PC-9 (cell line): Measurements from ENCODE around the gene CAMSAP3.

Experiments used
- EZH2 ChIP-seq: fragments of 200-600 bp; sonication (generic); IDR thresholded peaks from 2 replicates; pipeline ENCODE4 v1.8.0; 2017; ENCODE audit warnings: antibody characterized with exemption, low read depth
- TF ChIP-seq, protein P1 (sequence below): fragments of 200-600 bp; sonication (generic); conservative IDR thresholded peaks from 2 replicates; pipeline ENCODE4 v1.6.1; 2017; ENCODE audit warnings: mixed run types, antibody characterized with exemption, mild to moderate bottlenecking, moderate library complexity

DNA sequence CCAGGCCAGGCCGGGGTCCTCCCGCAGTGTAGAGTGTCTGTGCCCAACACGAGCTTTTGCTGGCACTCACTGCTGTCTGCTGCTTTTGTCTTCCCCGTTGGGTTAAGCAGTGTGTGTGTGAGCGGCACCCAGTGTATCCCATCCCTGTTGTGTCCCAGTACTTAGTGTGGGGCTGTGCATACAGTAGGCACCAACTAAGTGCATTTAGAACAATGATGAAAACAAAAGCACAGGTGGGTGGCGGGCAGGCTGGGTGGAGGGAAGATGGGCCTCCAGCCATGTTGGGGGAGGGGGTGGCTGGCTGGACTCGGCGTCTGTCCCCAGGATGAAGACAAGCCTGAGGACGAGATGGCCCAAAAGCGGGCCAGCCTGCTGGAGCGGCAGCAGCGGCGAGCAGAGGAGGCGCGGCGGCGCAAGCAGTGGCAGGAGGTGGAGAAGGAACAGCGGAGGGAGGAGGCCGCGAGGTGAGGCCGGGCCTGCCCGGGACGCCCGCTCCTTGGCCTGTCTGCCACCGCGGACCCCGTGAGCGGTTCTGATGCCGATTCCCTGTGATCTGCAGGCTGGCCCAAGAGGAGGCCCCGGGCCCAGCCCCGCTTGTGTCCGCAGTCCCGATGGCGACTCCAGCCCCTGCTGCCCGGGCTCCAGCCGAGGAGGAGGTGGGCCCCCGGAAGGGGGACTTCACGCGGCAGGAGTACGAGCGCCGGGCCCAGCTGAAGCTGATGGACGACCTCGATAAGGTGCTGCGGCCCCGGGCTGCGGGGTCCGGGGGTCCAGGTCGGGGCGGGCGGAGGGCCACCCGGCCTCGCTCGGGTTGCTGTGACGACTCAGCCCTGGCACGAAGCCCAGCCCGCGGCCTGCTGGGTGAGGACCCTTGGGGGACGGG is 19.4 kb downstream of the CAMSAP3 start:
- TF ChIP-seq, protein P1, sequence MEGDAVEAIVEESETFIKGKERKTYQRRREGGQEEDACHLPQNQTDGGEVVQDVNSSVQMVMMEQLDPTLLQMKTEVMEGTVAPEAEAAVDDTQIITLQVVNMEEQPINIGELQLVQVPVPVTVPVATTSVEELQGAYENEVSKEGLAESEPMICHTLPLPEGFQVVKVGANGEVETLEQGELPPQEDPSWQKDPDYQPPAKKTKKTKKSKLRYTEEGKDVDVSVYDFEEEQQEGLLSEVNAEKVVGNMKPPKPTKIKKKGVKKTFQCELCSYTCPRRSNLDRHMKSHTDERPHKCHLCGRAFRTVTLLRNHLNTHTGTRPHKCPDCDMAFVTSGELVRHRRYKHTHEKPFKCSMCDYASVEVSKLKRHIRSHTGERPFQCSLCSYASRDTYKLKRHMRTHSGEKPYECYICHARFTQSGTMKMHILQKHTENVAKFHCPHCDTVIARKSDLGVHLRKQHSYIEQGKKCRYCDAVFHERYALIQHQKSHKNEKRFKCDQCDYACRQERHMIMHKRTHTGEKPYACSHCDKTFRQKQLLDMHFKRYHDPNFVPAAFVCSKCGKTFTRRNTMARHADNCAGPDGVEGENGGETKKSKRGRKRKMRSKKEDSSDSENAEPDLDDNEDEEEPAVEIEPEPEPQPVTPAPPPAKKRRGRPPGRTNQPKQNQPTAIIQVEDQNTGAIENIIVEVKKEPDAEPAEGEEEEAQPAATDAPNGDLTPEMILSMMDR, result no peak
- no peak for TF ChIP-seq EZH2
